GM23248 (cell line): ENCODE results near the gene PALD1.

Experiments used
- EZH2 ChIP-seq: fragments of 200-600 bp; sonication (generic); IDR thresholded peaks from 2 replicates; pipeline ENCODE4 v1.6.1; 2018; ENCODE audit warnings: antibody characterized with exemption, mild to moderate bottlenecking; ENCODE audit not compliant: insufficient read depth, poor library complexity, severe bottlenecking
- EZH2phosphoT487 ChIP-seq: fragments of 200-600 bp; sonication (generic); IDR thresholded peaks from 2 replicates; pipeline ENCODE4 v1.6.1; 2018; ENCODE audit warnings: antibody characterized with exemption, moderate library complexity, mild to moderate bottlenecking, low read depth; ENCODE audit not compliant: insufficient read depth

GRCh38 chr10:70448236-70448635 lies 30.3 kb upstream of the PALD1 start:
- TF ChIP-seq EZH2phosphoT487 (no peak), EZH2 (no peak)
